ENCODE data around the gene TRAF2.
A peak's percentile ranks its signal among the peaks of the same experiment; 100 is the strongest.

Gene TRAF2

GRCh38 chr9:136898483-136899100 lies 12.3 kb downstream of the TRAF2 start:
- DNase-seq, result no peak
- Histone ChIP-seq H3K9me2 (replicated peaks; ENCODE audit: insufficient read depth, low read length) (no peaks in the 10 kb centered on the region), H3K9ac (ENCODE audit: low read length) (peak overlapping the region; percentile 27; the same call in 1 of the 2 replicates), H3K79me2 (ENCODE audit: low read length) (peaks cover 77% of the 10 kb centered on the region), H2AFZ (ENCODE audit: low read length) (no peak overlapping the region), H3K4me3 (ENCODE audit: low read length) (peak overlapping the region; percentile 39), H4K20me1 (ENCODE audit: insufficient read depth, low read length) (no peaks in the 10 kb centered on the region), H3K4me2 (ENCODE audit: low read depth, low read length) (peak overlapping the region; percentile 70), H3K27ac (ENCODE audit: low read length) (peak overlapping the region; percentile 99; the same call in 1 of the 2 replicates), H3K9me3 (replicated peaks; ENCODE audit: insufficient read depth, low read length) (no peaks in the 10 kb centered on the region), H3K27me3 (replicated peaks; ENCODE audit: insufficient read depth, low read length) (no peaks in the 10 kb centered on the region), H3F3A (ENCODE audit: insufficient read depth, low read length) (peaks cover 58% of the 10 kb centered on the region), H3K4me1 (ENCODE audit: low read length) (peaks cover 65% of the 10 kb centered on the region), H3K36me3 (replicated peaks; ENCODE audit: insufficient read depth, low read length) (no peaks in the 10 kb centered on the region; the same call in 1 of the 2 replicates)
- TF ChIP-seq EZH2 (optimal IDR thresholded peaks at IDR 0.05; ENCODE audit: low read depth, low read length), result no peak
- TF ChIP-seq EZH2phosphoT487 (IDR thresholded peaks at IDR 0.05; ENCODE audit: low read length), result no peak
- TF ChIP-seq CTCF (IDR thresholded peaks at IDR 0.05; ENCODE audit: low read length), result no peak

DNA sequence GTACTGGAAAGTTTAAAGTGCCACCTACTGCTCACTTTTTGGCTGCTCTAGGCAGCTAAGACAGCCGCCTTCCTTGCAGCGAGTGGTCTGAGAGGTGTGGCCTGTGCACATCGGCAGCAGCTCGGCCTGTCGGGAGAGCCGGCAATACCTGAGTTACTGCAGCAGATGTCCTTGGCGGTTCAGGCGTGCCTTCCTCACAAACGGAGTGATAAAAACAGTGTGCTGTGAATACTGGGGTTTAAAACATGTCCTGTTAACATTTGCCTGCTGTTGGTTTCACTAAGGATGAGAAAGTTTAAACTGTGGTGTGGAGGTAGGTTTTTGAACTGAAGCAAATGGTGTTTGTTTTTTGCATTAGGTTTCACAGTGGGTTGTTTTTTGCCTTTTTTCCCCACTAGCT lies 12.9 kb downstream of the TRAF2 start:
- Histone ChIP-seq H3K4me2 (ENCODE audit: low read depth, low read length) (peak overlapping the region; percentile 70; the same call in 1 of the 2 replicates), H2AFZ (ENCODE audit: low read length) (no peak overlapping the region), H3K9me3 (replicated peaks; ENCODE audit: insufficient read depth, low read length) (no peaks in the 10 kb centered on the region), H3K4me3 (ENCODE audit: low read length) (peak overlapping the region; percentile 16), H3K9ac (ENCODE audit: low read length) (peak overlapping the region; percentile 38; the same call in 1 of the 2 replicates), H3K36me3 (replicated peaks; ENCODE audit: insufficient read depth, low read length) (no peaks in the 10 kb centered on the region; the same call in 1 of the 2 replicates), H3K27ac (ENCODE audit: low read length) (peak overlapping the region; percentile 99), H3F3A (ENCODE audit: insufficient read depth, low read length) (peaks cover 58% of the 10 kb centered on the region), H3K27me3 (replicated peaks; ENCODE audit: insufficient read depth, low read length) (no peaks in the 10 kb centered on the region), H3K4me1 (ENCODE audit: low read length) (peaks cover 65% of the 10 kb centered on the region), H3K79me2 (ENCODE audit: low read length) (peaks cover 77% of the 10 kb centered on the region), H3K9me2 (replicated peaks; ENCODE audit: insufficient read depth, low read length) (no peaks in the 10 kb centered on the region), H4K20me1 (ENCODE audit: insufficient read depth, low read length) (no peaks in the 10 kb centered on the region)
- peak; percentile 93 for DNase-seq
- TF ChIP-seq EZH2 (optimal IDR thresholded peaks at IDR 0.05; ENCODE audit: low read depth, low read length) (no peak), CTCF (IDR thresholded peaks at IDR 0.05; ENCODE audit: low read length) (peak; percentile 48)

DNA sequence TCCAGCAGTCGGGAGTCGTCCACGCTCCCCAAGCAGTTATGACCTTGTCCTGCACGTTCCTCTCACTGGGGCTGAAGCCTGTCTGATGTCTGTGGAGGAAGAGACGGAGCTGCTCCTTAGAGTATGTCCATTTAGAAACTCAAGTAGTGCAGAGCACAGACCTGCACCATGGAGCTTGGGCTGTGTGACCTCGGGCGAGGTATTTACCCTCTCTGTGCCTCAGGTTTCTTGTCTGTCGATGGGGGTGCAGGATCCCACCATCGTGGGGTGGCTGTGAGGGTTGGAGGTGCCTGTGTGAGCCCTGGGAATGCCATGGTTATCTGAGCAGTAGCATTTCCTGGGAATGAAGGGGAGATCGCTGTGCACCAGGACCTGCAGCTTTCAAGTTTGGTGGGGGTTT lies 14.2 kb downstream of the TRAF2 start:
- no peaks in the 10 kb centered on the region for H4K20me1 ChIP-seq (ENCODE audit: insufficient read depth, low read length)
- peak overlapping the region; percentile 38; the same call in 1 of the 2 replicates for H3K9ac ChIP-seq (ENCODE audit: low read length)
- peaks cover 77% of the 10 kb centered on the region for H3K79me2 ChIP-seq (ENCODE audit: low read length)
- H2AFZ ChIP-seq (ENCODE audit: low read length), result no peak overlapping the region
- no peaks in the 10 kb centered on the region; the same call in none of the 2 replicates for H3K36me3 ChIP-seq (replicated peaks; ENCODE audit: insufficient read depth, low read length)
- H3K4me2 ChIP-seq (ENCODE audit: low read depth, low read length), result peak overlapping the region; percentile 80; the same call in 1 of the 2 replicates
- H3K4me3 ChIP-seq (ENCODE audit: low read length), result no peak overlapping the region
- H3K27ac ChIP-seq (ENCODE audit: low read length), result peak overlapping the region; percentile 99; the same call in 1 of the 2 replicates
- H3K9me3 ChIP-seq (replicated peaks; ENCODE audit: insufficient read depth, low read length), result no peaks in the 10 kb centered on the region
- DNase-seq, result no peak
- peaks cover 58% of the 10 kb centered on the region for H3F3A ChIP-seq (ENCODE audit: insufficient read depth, low read length)
- H3K4me1 ChIP-seq (ENCODE audit: low read length), result peaks cover 65% of the 10 kb centered on the region
- TF ChIP-seq EZH2 (optimal IDR thresholded peaks at IDR 0.05; ENCODE audit: low read depth, low read length) (no peak), EZH2phosphoT487 (IDR thresholded peaks at IDR 0.05; ENCODE audit: low read length) (no peak), CTCF (IDR thresholded peaks at IDR 0.05; ENCODE audit: low read length) (no peak)
- H3K9me2 ChIP-seq (replicated peaks; ENCODE audit: insufficient read depth, low read length), result no peaks in the 10 kb centered on the region
- no peaks in the 10 kb centered on the region for H3K27me3 ChIP-seq (replicated peaks; ENCODE audit: insufficient read depth, low read length)

Data from MM.1S (cell line).